GM19099 (cell line): ENCODE data around the gene ADCY3.

ENCODE experiments used
- POLR2A ChIP-seq: IDR thresholded peaks from 3 replicates; pipeline ENCODE4 v1.6.1; 2011; ENCODE audit warnings: low read depth; ENCODE audit not compliant: insufficient read length; ENCODE audit errors: extremely low read depth

ADCY3 gene

GRCh38 chr2:24783641-24784040, 136.4 kb downstream of the ADCY3 start:
- no peak for TF ChIP-seq POLR2A

GRCh38 chr2:24779116-24779515, 140.9 kb downstream of the ADCY3 start:
- TF ChIP-seq POLR2A, result no peak

- no peak for TF ChIP-seq POLR2A
These were observed 145.7 kb downstream of the ADCY3 start for GRCh38 chr2:24774373-24774772.

- TF ChIP-seq POLR2A, result no peak
These were observed 148.1 kb downstream of the ADCY3 start for GRCh38 chr2:24771764-24772586.

GRCh38 chr2:24771061-24771460, 149.0 kb downstream of the ADCY3 start:
- no peak for TF ChIP-seq POLR2A
